Osteocyte (in vitro differentiated cells): ENCODE data around the gene KIF2C. TPM values are rescaled to one million over a fixed set of nuclear protein-coding genes. Genes with fewer than 3 reads are reported as not detected.
"Not testable (repeated sequence)": the region's sequence is repeated elsewhere in the genome, so short reads cannot be mapped to it uniquely, and the experiment has no call there.

Experiments used
- DNase-seq: peaks from one replicate; pipeline ENCODE4 v3.0.0; 2021; ENCODE audit warnings: mixed read lengths; ENCODE audit not compliant: unreplicated experiment; ENCODE audit errors: extremely low spot score
- H3K27ac Mint-ChIP-seq: one replicate; pipeline ENCODE4 v1.8.0; 2021; ENCODE audit warnings: mild to moderate bottlenecking, mixed read lengths; ENCODE audit not compliant: unreplicated experiment
- H3K27me3 Mint-ChIP-seq: one replicate; pipeline ENCODE4 v1.8.0; 2021; ENCODE audit warnings: mixed read lengths; ENCODE audit not compliant: unreplicated experiment
- H3K36me3 Mint-ChIP-seq: one replicate; pipeline ENCODE4 v1.8.0; 2021; ENCODE audit warnings: mixed read lengths; ENCODE audit not compliant: unreplicated experiment
- H3K4me1 Mint-ChIP-seq: one replicate; pipeline ENCODE4 v1.8.0; 2021; ENCODE audit warnings: mixed read lengths; ENCODE audit not compliant: unreplicated experiment
- H3K4me3 Mint-ChIP-seq: one replicate; pipeline ENCODE4 v1.8.0; 2021; ENCODE audit warnings: mild to moderate bottlenecking, moderate library complexity, mixed read lengths; ENCODE audit not compliant: unreplicated experiment
- H3K9me3 Mint-ChIP-seq: one replicate; pipeline ENCODE4 v1.8.0; 2021; ENCODE audit warnings: mixed read lengths; ENCODE audit not compliant: unreplicated experiment
- total RNA-seq: library from RNA; stranded (reverse); gene quantifications from 2 replicates; pipeline ENCODE4 v1.2.1, GENCODE V29; 2021
- TF ChIP-seq, protein P1 (sequence below): fragments of 200-600 bp; sonication (generic); IDR thresholded peaks from 2 replicates; pipeline ENCODE4 v1.5.0; 2021; ENCODE audit warnings: antibody characterized with exemption, mild to moderate bottlenecking, moderate library complexity

KIF2C gene
- total RNA-seq, 1 donor from 2014 or later, result 7.5 TPM

DNA sequence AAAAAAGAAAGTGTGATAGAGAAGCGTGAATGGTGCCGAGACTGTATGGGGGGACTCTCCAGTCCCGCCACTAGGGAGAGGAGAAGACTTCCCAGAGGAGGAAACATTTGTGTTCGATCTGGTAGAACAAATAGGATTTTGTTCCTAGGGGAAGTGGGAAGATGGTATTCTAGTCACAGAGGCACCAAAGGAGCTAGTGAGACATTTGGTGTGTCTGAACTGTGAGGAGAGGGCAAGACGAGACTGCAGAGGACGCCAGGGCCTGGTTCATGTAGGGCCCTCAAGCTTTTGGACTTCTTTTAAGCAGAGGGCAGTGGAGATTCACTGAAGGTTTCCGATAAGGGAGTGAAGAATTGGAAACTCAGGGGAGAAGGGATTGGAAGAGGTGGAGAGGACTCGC is 71.6 kb downstream of the KIF2C start:
- peaks cover 75% of the 10 kb centered on the region for H3K4me1 Mint-ChIP-seq
- TF ChIP-seq, protein P1, sequence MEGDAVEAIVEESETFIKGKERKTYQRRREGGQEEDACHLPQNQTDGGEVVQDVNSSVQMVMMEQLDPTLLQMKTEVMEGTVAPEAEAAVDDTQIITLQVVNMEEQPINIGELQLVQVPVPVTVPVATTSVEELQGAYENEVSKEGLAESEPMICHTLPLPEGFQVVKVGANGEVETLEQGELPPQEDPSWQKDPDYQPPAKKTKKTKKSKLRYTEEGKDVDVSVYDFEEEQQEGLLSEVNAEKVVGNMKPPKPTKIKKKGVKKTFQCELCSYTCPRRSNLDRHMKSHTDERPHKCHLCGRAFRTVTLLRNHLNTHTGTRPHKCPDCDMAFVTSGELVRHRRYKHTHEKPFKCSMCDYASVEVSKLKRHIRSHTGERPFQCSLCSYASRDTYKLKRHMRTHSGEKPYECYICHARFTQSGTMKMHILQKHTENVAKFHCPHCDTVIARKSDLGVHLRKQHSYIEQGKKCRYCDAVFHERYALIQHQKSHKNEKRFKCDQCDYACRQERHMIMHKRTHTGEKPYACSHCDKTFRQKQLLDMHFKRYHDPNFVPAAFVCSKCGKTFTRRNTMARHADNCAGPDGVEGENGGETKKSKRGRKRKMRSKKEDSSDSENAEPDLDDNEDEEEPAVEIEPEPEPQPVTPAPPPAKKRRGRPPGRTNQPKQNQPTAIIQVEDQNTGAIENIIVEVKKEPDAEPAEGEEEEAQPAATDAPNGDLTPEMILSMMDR, result no peak
- peak overlapping the region; percentile 100 for H3K27ac Mint-ChIP-seq
- no peak for DNase-seq
- H3K27me3 Mint-ChIP-seq, result no peaks in the 10 kb centered on the region
- H3K36me3 Mint-ChIP-seq, result peaks cover 16% of the 10 kb centered on the region
- H3K9me3 Mint-ChIP-seq, result no peaks in the 10 kb centered on the region
- peak overlapping the region; percentile 44 for H3K4me3 Mint-ChIP-seq

DNA sequence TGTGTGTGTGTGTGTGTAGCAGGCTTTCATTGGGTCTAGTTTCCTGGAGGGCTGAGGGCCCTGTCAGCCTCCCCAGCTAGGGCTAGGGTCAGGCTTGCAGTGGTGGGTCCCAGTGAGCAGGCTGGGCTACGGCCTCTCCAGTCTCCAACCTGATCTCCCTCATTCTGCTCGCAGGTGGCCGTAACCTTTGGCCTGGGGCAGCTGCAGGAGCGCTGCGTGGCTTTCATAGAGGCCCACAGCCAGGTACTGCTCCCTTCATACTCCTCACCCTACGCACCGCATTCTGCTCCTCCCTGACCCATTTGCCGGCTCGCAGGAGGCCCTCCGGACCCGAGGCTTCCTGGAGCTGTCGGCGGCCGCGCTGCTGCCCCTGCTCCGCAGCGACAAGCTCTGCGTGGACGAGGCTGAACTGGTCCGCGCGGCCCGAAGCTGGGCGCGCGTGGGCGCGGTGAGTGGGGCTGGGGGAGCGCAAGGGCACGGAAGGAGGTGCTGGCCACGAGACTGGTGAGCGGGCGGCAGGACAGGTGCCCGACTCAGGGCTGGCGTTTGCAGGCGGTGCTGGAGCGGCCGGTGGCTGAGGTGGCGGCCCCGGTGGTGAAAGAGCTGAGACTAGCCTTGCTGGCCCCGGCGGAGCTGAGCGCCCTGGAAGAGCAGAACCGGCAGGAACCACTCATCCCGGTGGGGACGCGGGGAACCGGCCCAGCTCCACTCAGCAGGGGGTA is 73.3 kb downstream of the KIF2C start:
- DNase-seq, result no peak
- peaks cover 67% of the 10 kb centered on the region for H3K4me1 Mint-ChIP-seq
- H3K36me3 Mint-ChIP-seq, result peaks cover 13% of the 10 kb centered on the region
- H3K4me3 Mint-ChIP-seq, result no peak overlapping the region
- H3K9me3 Mint-ChIP-seq, result no peaks in the 10 kb centered on the region
- no peaks in the 10 kb centered on the region for H3K27me3 Mint-ChIP-seq
- no peak overlapping the region for H3K27ac Mint-ChIP-seq
- TF ChIP-seq, protein P1, result no peak

DNA sequence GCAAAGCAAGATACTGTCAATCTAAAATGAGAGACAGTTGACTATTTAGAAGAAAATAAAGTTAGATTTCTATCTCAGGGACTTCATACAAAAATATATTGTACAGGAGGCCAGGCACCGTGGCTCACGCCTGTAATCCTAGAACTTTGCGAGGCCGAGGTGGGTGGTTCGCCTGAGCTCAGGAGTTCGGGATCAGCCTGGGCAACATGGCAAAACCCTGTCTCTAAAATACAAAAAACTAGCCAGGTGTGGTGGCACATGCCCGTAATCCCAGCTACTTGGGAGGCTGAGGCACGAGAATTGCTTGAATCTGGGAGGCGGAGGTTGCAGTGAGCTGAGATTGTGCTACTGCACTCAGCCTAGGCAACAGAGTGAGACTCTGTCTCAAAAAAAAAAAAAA is 76.3 kb downstream of the KIF2C start:
- H3K27me3 Mint-ChIP-seq, H3K27ac Mint-ChIP-seq, DNase-seq, H3K9me3 Mint-ChIP-seq, H3K4me3 Mint-ChIP-seq: not testable (repeated sequence)
- Mint-ChIP-seq H3K4me1 (peaks cover 60% of the 10 kb centered on the region), H3K36me3 (peaks cover 15% of the 10 kb centered on the region)

DNA sequence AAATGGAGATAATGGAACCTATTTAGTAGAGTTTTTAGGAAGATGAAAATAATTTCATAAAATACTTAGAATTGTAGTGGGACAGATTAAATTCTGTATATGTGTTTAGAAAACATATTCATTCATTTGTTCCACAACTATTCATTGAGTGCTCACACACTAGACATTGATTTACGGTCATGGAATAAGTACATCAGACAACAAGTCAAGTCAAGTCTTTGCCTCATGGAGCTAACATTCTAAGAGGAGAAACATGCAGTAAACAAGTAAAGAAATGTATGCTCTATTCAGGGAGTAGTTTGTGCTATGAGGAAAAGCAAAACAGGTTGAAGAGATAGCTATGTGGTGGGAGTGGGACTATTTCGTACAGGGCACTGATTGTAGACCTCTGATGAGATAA is 77.7 kb downstream of the KIF2C start:
- no peak overlapping the region for H3K27ac Mint-ChIP-seq
- no peaks in the 10 kb centered on the region for H3K27me3 Mint-ChIP-seq
- no peak overlapping the region for H3K4me3 Mint-ChIP-seq
- H3K36me3 Mint-ChIP-seq, result peaks cover 14% of the 10 kb centered on the region
- no peak for DNase-seq
- TF ChIP-seq, protein P1, result no peak
- H3K9me3 Mint-ChIP-seq, result no peaks in the 10 kb centered on the region
- peaks cover 46% of the 10 kb centered on the region for H3K4me1 Mint-ChIP-seq

Other genes starting within 250 kb of the KIF2C start
- 6.6 and 7.6 TPM in 2 replicates for gene TMEM53, start 65.4 kb upstream of the KIF2C start, total RNA-seq
- gene ARMH1, start 65.1 kb upstream of the KIF2C start, total RNA-seq, result 2.7 and 3.0 TPM in 2 replicates
- not detected in 2 replicates for gene RNU5D-1, start 8.7 kb upstream of the KIF2C start, total RNA-seq
- gene RPS8, start 35.7 kb downstream of the KIF2C start, total RNA-seq, result 1,690 and 1,756 TPM in 2 replicates
- gene BEST4, start 48.3 kb downstream of the KIF2C start, total RNA-seq, result 0.18 and 0.48 TPM in 2 replicates
- gene PLK3, start 60.5 kb downstream of the KIF2C start, total RNA-seq, result 43.8 and 57.1 TPM in 2 replicates
- gene DYNLT4, start 67.5 kb downstream of the KIF2C start, total RNA-seq, result 0.48 TPM in 1 of 2 replicates, not detected in the other
- gene BTBD19, start 68.7 kb downstream of the KIF2C start, total RNA-seq, result 39.1 and 51.2 TPM in 2 replicates
- gene PTCH2, start 103.4 kb downstream of the KIF2C start, total RNA-seq, result 1.4 TPM in 2 replicates
- 29.8 and 30.2 TPM in 2 replicates for gene EIF2B3, start 246.8 kb downstream of the KIF2C start, total RNA-seq